ENCODE measurements around the gene ATOH1. TPM values are rescaled to one million over a fixed set of nuclear protein-coding genes. Genes with fewer than 3 reads are reported as not detected.

Gene ATOH1
- not detected for total RNA-seq
- polyA plus RNA-seq, result not detected

GRCh38 chr4:93828332-93828994 is at the start of gene ATOH1:
ATOH1 (plus strand) TSS chr4:93828753; CDS start chr4:93828927, 174 bp downstream.
- Mint-ChIP-seq H3K4me1 (peaks cover 0 to 8% (median 4%) of the 10 kb centered on the region in 4 donors), H3K4me3 (peak within 1 kb of the TSS in 3 of 4 donors; percentile 16 to 82 (median 33)), H3K27ac (no peak within 1 kb of the TSS), H3K9me3 (peaks cover 0 to 11% (median 0%) of the 10 kb centered on the region in 7 donors), H3K36me3 (no peaks in the 10 kb centered on the region), H3K27me3 (peaks cover 66% of the 10 kb centered on the region)
- DNase-seq (no peak), ATAC-seq (ENCODE audit: low read depth in 2 of 2) (no peak)
- no peaks in the 10 kb centered on the region for H3K36me3 ChIP-seq (ENCODE audit: control insufficient read depth, insufficient read depth, low read length)
- no peak within 1 kb of the TSS for H3K4me3 ChIP-seq (ENCODE audit: low read depth, low read length)
- H3K4me1 ChIP-seq (ENCODE audit: control insufficient read depth, insufficient read depth, low read length, poor library complexity, severe bottlenecking), result no peaks in the 10 kb centered on the region
- peaks cover 34% of the 10 kb centered on the region for H3K27me3 ChIP-seq (ENCODE audit: control insufficient read depth, insufficient read depth, low read length)
- peaks cover 0 to 5% of the 10 kb centered on the region in 2 experiments for H3K9me3 ChIP-seq (ENCODE audit: control insufficient read depth in 2 of 2, low read length in 2 of 2)
- H3K27ac ChIP-seq (ENCODE audit: insufficient read depth, low read length, poor library complexity, severe bottlenecking), result no peak within 1 kb of the TSS

- no peaks in the 10 kb centered on the region for H3K27me3 ChIP-seq (ENCODE audit: control insufficient read depth, insufficient read depth, low read length)
- no peaks in the 10 kb centered on the region for H3K36me3 Mint-ChIP-seq
- H3K4me3 Mint-ChIP-seq, result no peak overlapping the region
- no peaks in the 10 kb centered on the region for H3K27me3 Mint-ChIP-seq
- ATAC-seq (ENCODE audit: low read depth in 2 of 2) (no peak), DNase-seq (no peak)
- H3K9me3 Mint-ChIP-seq, result peaks cover 0 to 6% (median 0%) of the 10 kb centered on the region in 7 donors
- H3K27ac Mint-ChIP-seq, result no peak overlapping the region
- H3K36me3 ChIP-seq (ENCODE audit: control insufficient read depth, insufficient read depth, low read length), result no peaks in the 10 kb centered on the region
- no peaks in the 10 kb centered on the region for H3K4me1 Mint-ChIP-seq
- H3K9me3 ChIP-seq (ENCODE audit: control insufficient read depth in 2 of 2, low read length in 2 of 2), result no peaks in the 10 kb centered on the region
- H3K4me1 ChIP-seq (ENCODE audit: control insufficient read depth, insufficient read depth, low read length, poor library complexity, severe bottlenecking), result no peaks in the 10 kb centered on the region
- H3K27ac ChIP-seq (ENCODE audit: insufficient read depth, low read length, poor library complexity, severe bottlenecking), result no peak overlapping the region
- H3K4me3 ChIP-seq (ENCODE audit: low read depth, low read length), result no peak overlapping the region
Measured at GRCh38 chr4:93779228-93779627, 49.3 kb upstream of the ATOH1 start.

GRCh38 chr4:93780080-93780479 is 48.5 kb upstream of the ATOH1 start:
- no peak overlapping the region for H3K4me3 Mint-ChIP-seq
- no peaks in the 10 kb centered on the region for H3K36me3 ChIP-seq (ENCODE audit: control insufficient read depth, insufficient read depth, low read length)
- no peaks in the 10 kb centered on the region for H3K4me1 ChIP-seq (ENCODE audit: control insufficient read depth, insufficient read depth, low read length, poor library complexity, severe bottlenecking)
- H3K9me3 ChIP-seq (ENCODE audit: control insufficient read depth in 2 of 2, low read length in 2 of 2), result no peaks in the 10 kb centered on the region
- H3K36me3 Mint-ChIP-seq, result no peaks in the 10 kb centered on the region
- no peak overlapping the region for H3K27ac Mint-ChIP-seq
- H3K27me3 Mint-ChIP-seq, result no peaks in the 10 kb centered on the region
- DNase-seq (no peak), ATAC-seq (ENCODE audit: low read depth in 2 of 2) (no peak)
- H3K27me3 ChIP-seq (ENCODE audit: control insufficient read depth, insufficient read depth, low read length), result no peaks in the 10 kb centered on the region
- no peak overlapping the region for H3K4me3 ChIP-seq (ENCODE audit: low read depth, low read length)
- peaks cover 0 to 6% (median 0%) of the 10 kb centered on the region in 7 donors for H3K9me3 Mint-ChIP-seq
- H3K27ac ChIP-seq (ENCODE audit: insufficient read depth, low read length, poor library complexity, severe bottlenecking), result no peak overlapping the region
- no peaks in the 10 kb centered on the region for H3K4me1 Mint-ChIP-seq

GRCh38 chr4:93781198-93781597 is 47.4 kb upstream of the ATOH1 start:
- no peak overlapping the region for H3K27ac Mint-ChIP-seq
- H3K36me3 ChIP-seq (ENCODE audit: control insufficient read depth, insufficient read depth, low read length), result no peaks in the 10 kb centered on the region
- no peak overlapping the region for H3K4me3 ChIP-seq (ENCODE audit: low read depth, low read length)
- no peaks in the 10 kb centered on the region for H3K27me3 ChIP-seq (ENCODE audit: control insufficient read depth, insufficient read depth, low read length)
- H3K27ac ChIP-seq (ENCODE audit: insufficient read depth, low read length, poor library complexity, severe bottlenecking), result no peak overlapping the region
- ATAC-seq (ENCODE audit: low read depth in 2 of 2) (no peak), DNase-seq (no peak)
- no peak overlapping the region for H3K4me3 Mint-ChIP-seq
- peaks cover 0 to 6% (median 0%) of the 10 kb centered on the region in 7 donors for H3K9me3 Mint-ChIP-seq
- no peaks in the 10 kb centered on the region for H3K36me3 Mint-ChIP-seq
- H3K4me1 Mint-ChIP-seq, result no peaks in the 10 kb centered on the region
- no peaks in the 10 kb centered on the region for H3K9me3 ChIP-seq (ENCODE audit: control insufficient read depth in 2 of 2, low read length in 2 of 2)
- no peaks in the 10 kb centered on the region for H3K27me3 Mint-ChIP-seq
- no peaks in the 10 kb centered on the region for H3K4me1 ChIP-seq (ENCODE audit: control insufficient read depth, insufficient read depth, low read length, poor library complexity, severe bottlenecking)

GRCh38 chr4:93786149-93786548 is 42.4 kb upstream of the ATOH1 start:
- Mint-ChIP-seq H3K27ac (no peak overlapping the region), H3K36me3 (no peaks in the 10 kb centered on the region), H3K4me1 (no peaks in the 10 kb centered on the region), H3K4me3 (no peak overlapping the region), H3K9me3 (peaks cover 0 to 4% (median 0%) of the 10 kb centered on the region in 7 donors), H3K27me3 (no peaks in the 10 kb centered on the region)
- no peaks in the 10 kb centered on the region for H3K36me3 ChIP-seq (ENCODE audit: control insufficient read depth, insufficient read depth, low read length)
- no peak overlapping the region for H3K4me3 ChIP-seq (ENCODE audit: low read depth, low read length)
- no peak for DNase-seq
- H3K9me3 ChIP-seq (ENCODE audit: control insufficient read depth in 2 of 2, low read length in 2 of 2), result no peaks in the 10 kb centered on the region
- no peaks in the 10 kb centered on the region for H3K27me3 ChIP-seq (ENCODE audit: control insufficient read depth, insufficient read depth, low read length)
- no peak overlapping the region for H3K27ac ChIP-seq (ENCODE audit: insufficient read depth, low read length, poor library complexity, severe bottlenecking)
- ATAC-seq (ENCODE audit: low read depth in 2 of 2), result no peak
- H3K4me1 ChIP-seq (ENCODE audit: control insufficient read depth, insufficient read depth, low read length, poor library complexity, severe bottlenecking), result no peaks in the 10 kb centered on the region

GRCh38 chr4:93788712-93789111 is 39.8 kb upstream of the ATOH1 start:
- Histone ChIP-seq H3K27me3 (ENCODE audit: control insufficient read depth, insufficient read depth, low read length) (no peaks in the 10 kb centered on the region), H3K9me3 (ENCODE audit: control insufficient read depth in 2 of 2, low read length in 2 of 2) (no peaks in the 10 kb centered on the region), H3K36me3 (ENCODE audit: control insufficient read depth, insufficient read depth, low read length) (no peaks in the 10 kb centered on the region), H3K4me3 (ENCODE audit: low read depth, low read length) (no peak overlapping the region), H3K27ac (ENCODE audit: insufficient read depth, low read length, poor library complexity, severe bottlenecking) (no peak overlapping the region), H3K4me1 (ENCODE audit: control insufficient read depth, insufficient read depth, low read length, poor library complexity, severe bottlenecking) (no peaks in the 10 kb centered on the region)
- ATAC-seq (ENCODE audit: low read depth in 2 of 2) (no peak), DNase-seq (peak in 1 of 3 donors; percentile 7)
- Mint-ChIP-seq H3K4me3 (no peak overlapping the region), H3K27me3 (no peaks in the 10 kb centered on the region), H3K9me3 (peaks cover 0 to 4% (median 0%) of the 10 kb centered on the region in 7 donors), H3K36me3 (no peaks in the 10 kb centered on the region), H3K4me1 (no peaks in the 10 kb centered on the region), H3K27ac (no peak overlapping the region)

GRCh38 chr4:93791570-93792195 is 36.9 kb upstream of the ATOH1 start:
- peak in 1 of 3 donors; percentile 32 for DNase-seq
- ATAC-seq (ENCODE audit: low read depth in 2 of 2), result no peak

GRCh38 chr4:93802045-93802444 is 26.5 kb upstream of the ATOH1 start:
- DNase-seq (no peak), ATAC-seq (ENCODE audit: low read depth in 2 of 2) (no peak)
- Histone ChIP-seq H3K27me3 (ENCODE audit: control insufficient read depth, insufficient read depth, low read length) (no peaks in the 10 kb centered on the region), H3K4me1 (ENCODE audit: control insufficient read depth, insufficient read depth, low read length, poor library complexity, severe bottlenecking) (no peaks in the 10 kb centered on the region), H3K9me3 (ENCODE audit: control insufficient read depth in 2 of 2, low read length in 2 of 2) (no peaks in the 10 kb centered on the region), H3K4me3 (ENCODE audit: low read depth, low read length) (no peak overlapping the region), H3K27ac (ENCODE audit: insufficient read depth, low read length, poor library complexity, severe bottlenecking) (no peak overlapping the region), H3K36me3 (ENCODE audit: control insufficient read depth, insufficient read depth, low read length) (no peaks in the 10 kb centered on the region)
- Mint-ChIP-seq H3K4me3 (no peak overlapping the region), H3K36me3 (no peaks in the 10 kb centered on the region), H3K9me3 (no peaks in the 10 kb centered on the region), H3K27me3 (no peaks in the 10 kb centered on the region), H3K4me1 (no peaks in the 10 kb centered on the region), H3K27ac (no peak overlapping the region)

More at GRCh38 chr4:93791570-93792195, 36.9 kb upstream of the ATOH1 start:
- no peaks in the 10 kb centered on the region for H3K4me1 Mint-ChIP-seq
- H3K27ac ChIP-seq (ENCODE audit: insufficient read depth, low read length, poor library complexity, severe bottlenecking), result no peak overlapping the region
- H3K27me3 ChIP-seq (ENCODE audit: control insufficient read depth, insufficient read depth, low read length), result no peaks in the 10 kb centered on the region
- H3K9me3 ChIP-seq (ENCODE audit: control insufficient read depth in 2 of 2, low read length in 2 of 2), result no peaks in the 10 kb centered on the region
- H3K4me3 Mint-ChIP-seq, result no peak overlapping the region
- no peak overlapping the region for H3K4me3 ChIP-seq (ENCODE audit: low read depth, low read length)
- peaks cover 0 to 4% (median 0%) of the 10 kb centered on the region in 7 donors for H3K9me3 Mint-ChIP-seq
- no peak overlapping the region for H3K27ac Mint-ChIP-seq
- no peaks in the 10 kb centered on the region for H3K27me3 Mint-ChIP-seq
- H3K4me1 ChIP-seq (ENCODE audit: control insufficient read depth, insufficient read depth, low read length, poor library complexity, severe bottlenecking), result no peaks in the 10 kb centered on the region
- H3K36me3 Mint-ChIP-seq, result no peaks in the 10 kb centered on the region
- no peaks in the 10 kb centered on the region for H3K36me3 ChIP-seq (ENCODE audit: control insufficient read depth, insufficient read depth, low read length)
